Spleen (tissue), 11 donors: ENCODE data around the gene C5orf24. TPM values are rescaled to one million over a fixed set of nuclear protein-coding genes. Genes with fewer than 3 reads are reported as not detected.
A peak's percentile ranks its signal among the peaks of the same experiment; 100 is the strongest.

Experiments used
- DNase-seq: peaks from one replicate; pipeline ENCODE4 v3.0.0-alpha.2; 2020
- H3K27ac ChIP-seq, 8 donors: fragments of 200-600 bp; sonication (generic) in 7 of 8; 1 replicate in 4 of 8; 2 replicates in 4 of 8; pipeline versions ENCODE4 v1.5.0 to v1.8.0; 2016 to 2021; ENCODE audit warnings: inconsistent platforms in 4 of 8, mild to moderate bottlenecking in 4 of 8, moderate library complexity in 1 of 8
- H3K27me3 ChIP-seq, 7 donors: fragments of 200-600 bp; sonication (generic) in 6 of 7; replicated peaks in 1 of 7; 1 replicate in 4 of 7; 2 replicates in 3 of 7; pipeline versions ENCODE4 v1.5.0 to v1.8.0; 2016 to 2021; ENCODE audit warnings: inconsistent platforms in 3 of 7, mild to moderate bottlenecking in 1 of 7
- H3K36me3 ChIP-seq, 6 donors: fragments of 200-600 bp; sonication (generic) in 5 of 6; 1 replicate in 4 of 6; 2 replicates in 2 of 6; pipeline versions ENCODE4 v1.5.0 to v1.8.0; 2016 to 2021; ENCODE audit warnings: inconsistent platforms in 2 of 6
- H3K4me1 ChIP-seq, 6 donors: fragments of 200-600 bp; sonication (generic) in 5 of 6; 1 replicate in 3 of 6; 2 replicates in 3 of 6; pipeline versions ENCODE4 v1.5.0 to v1.8.0; 2016 to 2021; ENCODE audit warnings: inconsistent platforms in 3 of 6
- H3K4me3 ChIP-seq, 8 donors: fragments of 200-600 bp; sonication (generic) in 7 of 8; 1 replicate in 4 of 8; 2 replicates in 4 of 8; pipeline versions ENCODE4 v1.5.0 to v1.8.0; 2016 to 2021; ENCODE audit warnings: inconsistent platforms in 4 of 8, mild to moderate bottlenecking in 4 of 8, moderate library complexity in 2 of 8
- H3K9me3 ChIP-seq, 8 donors: fragments of 200-600 bp; sonication (generic) in 7 of 8; 1 replicate in 4 of 8; 2 replicates in 4 of 8; pipeline versions ENCODE4 v1.5.0 to v1.8.0; 2016 to 2021; ENCODE audit warnings: inconsistent platforms in 4 of 8
- POLR2A ChIP-seq, 3 donors: fragments of 450-650 bp; IDR thresholded peaks; one replicate each; pipeline ENCODE4 v1.5.1; 2017; ENCODE audit warnings: antibody characterized with exemption in 3 of 3, mild to moderate bottlenecking in 1 of 3
- POLR2AphosphoS5 ChIP-seq, 3 donors: sonication (generic); formaldehyde crosslinking; IDR thresholded peaks; one replicate each; pipeline ENCODE4 v1.5.1; 2017; ENCODE audit warnings: antibody characterized with exemption in 3 of 3
- WGBS, 5 donors: extraction: QIAGEN DNeasy Blood & Tissue Kit in 3 of 5; methylation state at CpG; one replicate each; pipeline versions ENCODE4 v1.1.5 to v1.1.7; 2013 to 2018; 5-methylcytosine and 5-hydroxymethylcytosine counted together
- intact Hi-C: fragments of 100-400 bp; cut with DNase I; formaldehyde crosslinking; loops from one replicate; pipeline ENCODE4 v1.15.0; 2023; ENCODE audit warnings: low total_unique reads
- polyA plus RNA-seq, 3 donors: library from polyadenylated mRNA; stranded (reverse); fragments of 200-250 nt; gene quantifications; one replicate each; pipeline ENCODE4 v1.2.1, GENCODE V29; 2013
- total RNA-seq, 7 donors: library from RNA; depleted of rRNA in 3 of 7; stranded (reverse); fragments of >200 nt in 3 of 7; fragmentation: NEBNext Ultra II Directional in 4 of 7; extraction: Animal tissue kit (Norgen Biotek cat#: 25700) in 4 of 7; gene quantifications; one replicate each; pipeline versions ENCODE4 v1.1.0 to v1.2.1, GENCODE V29; 2016 to 2021
- TF ChIP-seq, protein P1 (sequence below), 11 experiments: fragments of 200-600 bp in 7 of 11; fragments of 450-650 bp in 4 of 11; sonication (generic) in 4 of 11; IDR thresholded peaks in 8 of 11; conservative IDR thresholded peaks in 3 of 11; 1 replicate in 7 of 11; 2 replicates in 4 of 11; pipeline versions ENCODE4 v1.4.0 to v1.8.0; 2016 to 2021; ENCODE audit warnings: antibody characterized with exemption in 11 of 11, inconsistent platforms in 4 of 11, mild to moderate bottlenecking in 1 of 11
- donor health status: healthy with polysubstance abuse.
- donor health status: DM: no; HTN: no; CAD: no; lungs with moderate emphysema.
- donor health status: DM: no; HTN: no; CAD: no.
- donor health status: Bipolar disorder and iron deficiency.
- donor health status: healthy.
- donor health status: DM: no; HTN: no; CAD: no.
- donor health status: DM: yes; HTN: yes; CAD: no.

C5orf24 gene
- total and polyA plus RNA-seq, 10 donors: 12.3 to 48.1 (median 33.0) TPM

DNA sequence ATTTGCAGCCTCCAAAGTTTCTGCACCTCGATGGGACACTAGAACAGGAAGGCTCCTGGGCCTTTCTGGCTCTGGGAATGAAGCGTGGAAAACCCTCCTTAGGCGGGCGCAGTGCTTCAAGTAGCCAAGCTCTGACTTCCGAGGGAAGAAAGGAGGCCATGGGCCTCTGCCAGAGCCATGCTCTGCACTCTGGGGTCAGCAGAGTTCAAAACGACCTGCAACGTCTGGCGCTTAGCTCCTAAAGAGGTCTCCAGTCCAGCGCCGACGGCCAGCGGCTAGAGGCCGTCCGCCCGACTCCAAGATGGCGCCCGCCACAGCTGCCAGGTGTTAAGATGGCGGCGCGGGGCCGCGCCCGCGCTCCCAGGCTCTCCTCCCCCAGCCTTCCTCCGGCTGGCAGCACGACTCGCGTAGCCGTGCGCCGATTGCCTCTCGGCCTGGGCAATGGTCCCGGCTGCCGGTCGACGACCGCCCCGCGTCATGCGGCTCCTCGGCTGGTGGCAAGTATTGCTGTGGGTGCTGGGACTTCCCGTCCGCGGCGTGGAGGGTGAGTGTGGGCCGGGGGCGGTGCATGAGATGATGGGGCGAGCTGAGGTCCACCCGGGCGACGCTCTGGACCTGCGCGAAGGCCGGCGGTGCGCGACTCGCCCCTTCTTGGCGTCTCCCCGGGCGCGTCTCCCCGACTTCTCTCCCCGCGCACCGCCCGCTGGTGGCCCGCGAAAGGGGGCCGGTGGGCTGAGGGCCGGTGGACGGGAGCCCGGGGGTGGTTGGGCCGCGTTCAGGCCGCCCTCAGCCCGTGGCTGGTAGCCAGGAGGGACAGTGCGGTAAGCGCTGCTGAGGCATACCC, 28.4 kb downstream of the C5orf24 start, which contains the start of gene TXNDC15:
Gene TXNDC15, plus strand, starts transcription at position 385 of the 844 bp plus-strand sequence. Its CDS starts 57 bp downstream, at position 442.
- no peaks in the 10 kb centered on the region for H3K9me3 ChIP-seq
- 2 to 4% (median 3%) methylated on average over 45 to 79 of the region's 79 CpGs for WGBS, 5 donors
- H3K4me1 ChIP-seq: peaks cover 15 to 51% (median 35%) of the 10 kb centered on the region in 6 donors
- H3K36me3 ChIP-seq: peaks cover 0 to 3% (median 0%) of the 10 kb centered on the region in 6 donors
- intact Hi-C loops: no loop called here
- DNase-seq: peak; percentile 98
- no peaks in the 10 kb centered on the region for H3K27me3 ChIP-seq
- peak; percentile 88 to 95 (median 90) for TF ChIP-seq POLR2AphosphoS5 (IDR thresholded peaks at IDR 0.05)
- TF ChIP-seq, protein P1, sequence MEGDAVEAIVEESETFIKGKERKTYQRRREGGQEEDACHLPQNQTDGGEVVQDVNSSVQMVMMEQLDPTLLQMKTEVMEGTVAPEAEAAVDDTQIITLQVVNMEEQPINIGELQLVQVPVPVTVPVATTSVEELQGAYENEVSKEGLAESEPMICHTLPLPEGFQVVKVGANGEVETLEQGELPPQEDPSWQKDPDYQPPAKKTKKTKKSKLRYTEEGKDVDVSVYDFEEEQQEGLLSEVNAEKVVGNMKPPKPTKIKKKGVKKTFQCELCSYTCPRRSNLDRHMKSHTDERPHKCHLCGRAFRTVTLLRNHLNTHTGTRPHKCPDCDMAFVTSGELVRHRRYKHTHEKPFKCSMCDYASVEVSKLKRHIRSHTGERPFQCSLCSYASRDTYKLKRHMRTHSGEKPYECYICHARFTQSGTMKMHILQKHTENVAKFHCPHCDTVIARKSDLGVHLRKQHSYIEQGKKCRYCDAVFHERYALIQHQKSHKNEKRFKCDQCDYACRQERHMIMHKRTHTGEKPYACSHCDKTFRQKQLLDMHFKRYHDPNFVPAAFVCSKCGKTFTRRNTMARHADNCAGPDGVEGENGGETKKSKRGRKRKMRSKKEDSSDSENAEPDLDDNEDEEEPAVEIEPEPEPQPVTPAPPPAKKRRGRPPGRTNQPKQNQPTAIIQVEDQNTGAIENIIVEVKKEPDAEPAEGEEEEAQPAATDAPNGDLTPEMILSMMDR (IDR thresholded peaks at IDR 0.05 in 8 of 11, conservative IDR thresholded peaks at IDR 0.05 in 3 of 11): no peak
- TF ChIP-seq POLR2A (IDR thresholded peaks at IDR 0.05): peak in 2 of 3 donors; percentile 19 to 29
- H3K4me3 ChIP-seq: peak within 1 kb of the TSS; percentile 83 to 93 (median 88)
- H3K27ac ChIP-seq: peak within 1 kb of the TSS; percentile 93 to 96 (median 94)

DNA sequence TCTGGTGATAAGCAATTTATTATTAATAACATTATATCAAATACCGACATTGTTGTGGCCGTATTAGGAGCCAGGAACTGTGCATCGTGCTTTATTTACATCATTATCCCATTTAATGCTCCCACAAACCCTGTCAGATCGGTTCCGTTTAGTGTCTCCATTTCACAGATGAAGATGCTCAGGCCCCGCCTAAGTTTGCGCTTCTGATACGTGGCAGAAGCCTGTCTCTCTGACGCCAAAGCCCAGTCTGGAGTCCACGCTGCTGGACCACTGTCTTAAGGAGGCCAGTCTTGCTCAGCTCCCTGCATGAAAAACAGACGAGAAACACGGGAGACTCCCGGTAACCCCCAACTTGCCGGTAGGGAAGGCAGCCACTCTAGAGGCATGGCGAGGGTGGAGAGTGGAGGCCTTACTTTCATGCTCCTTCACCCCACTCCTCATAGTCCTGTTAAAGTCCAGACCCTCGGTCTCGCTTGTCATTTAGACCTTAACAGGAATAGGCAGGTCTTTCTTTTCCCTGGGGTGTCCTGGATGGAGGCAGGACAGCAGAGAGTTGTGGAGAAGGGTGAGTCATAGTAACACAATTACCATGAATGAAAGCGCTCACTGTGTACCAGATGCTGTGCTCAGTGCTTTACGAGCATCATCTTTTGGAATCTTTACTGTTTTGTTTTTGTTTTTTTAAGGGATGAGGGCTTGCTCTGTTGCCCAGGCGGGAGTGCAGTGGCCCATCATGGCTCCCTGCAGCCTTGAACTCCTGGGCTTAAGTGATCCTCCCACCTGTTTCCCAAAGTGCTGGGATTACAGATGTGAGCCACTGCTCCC, 29.3 kb downstream of the C5orf24 start:
- whole genome bisulfite sequencing, 5 donors: 13 to 19% (median 16%) methylated on average over 20 of the region's 20 CpGs
- peak; percentile 82 for DNase-seq
- Histone ChIP-seq H3K4me1 (peaks cover 15 to 60% (median 35%) of the 10 kb centered on the region in 6 donors), H3K9me3 (no peaks in the 10 kb centered on the region), H3K36me3 (peaks cover 0 to 9% (median 0%) of the 10 kb centered on the region in 6 donors), H3K4me3 (peak overlapping the region; percentile 83 to 93 (median 88)), H3K27ac (peak overlapping the region; percentile 93 to 96 (median 94)), H3K27me3 (no peaks in the 10 kb centered on the region)
- TF ChIP-seq POLR2A (IDR thresholded peaks at IDR 0.05) (no peak), POLR2AphosphoS5 (IDR thresholded peaks at IDR 0.05) (no peak)
- TF ChIP-seq, protein P1 (IDR thresholded peaks at IDR 0.05 in 8 of 11, conservative IDR thresholded peaks at IDR 0.05 in 3 of 11): no peak
- intact Hi-C loops: no loop called here

DNA sequence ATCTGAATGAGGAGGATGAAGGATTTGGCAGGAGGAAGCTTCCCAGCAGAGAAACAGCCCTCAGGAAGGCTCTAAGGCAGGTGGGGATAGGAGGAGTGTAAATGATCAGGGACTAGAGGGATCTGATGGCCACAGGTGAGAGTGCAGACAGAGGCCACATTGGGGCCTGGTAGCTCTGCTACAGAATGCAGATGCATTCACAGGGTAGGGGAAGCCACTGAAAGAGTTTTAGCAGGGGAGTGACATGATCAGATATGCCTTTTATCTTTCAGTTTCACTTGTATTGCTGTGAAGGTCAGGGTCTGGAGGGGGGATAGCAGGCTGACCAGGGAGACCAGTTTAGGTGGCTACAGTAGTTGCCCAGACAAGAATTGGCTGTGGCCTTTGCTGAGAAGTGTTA, 31.4 kb downstream of the C5orf24 start:
- H3K27me3 ChIP-seq: no peaks in the 10 kb centered on the region
- intact Hi-C loops: no loop called here
- peaks cover 15 to 68% (median 41%) of the 10 kb centered on the region in 6 donors for H3K4me1 ChIP-seq
- H3K27ac ChIP-seq: peak overlapping the region in 3 of 8 donors; percentile 35 to 57 (median 39)
- TF ChIP-seq POLR2A (IDR thresholded peaks at IDR 0.05) (no peak), POLR2AphosphoS5 (IDR thresholded peaks at IDR 0.05) (no peak)
- TF ChIP-seq, protein P1 (IDR thresholded peaks at IDR 0.05 in 8 of 11, conservative IDR thresholded peaks at IDR 0.05 in 3 of 11): no peak
- H3K9me3 ChIP-seq: no peaks in the 10 kb centered on the region
- no peak for DNase-seq
- no peak overlapping the region for H3K4me3 ChIP-seq
- peaks cover 0 to 9% (median 0%) of the 10 kb centered on the region in 6 donors for H3K36me3 ChIP-seq
